ENCODE data around the gene FGGY.

FGGY gene

GRCh38 chr1:59282951-59283350, 13.9 kb upstream of the FGGY start:
- ATAC-seq (ENCODE audit: insufficient read depth, low read depth) = no peak
- no peak overlapping the region for H3K27ac ChIP-seq (ENCODE audit: low read length)
- no peaks in the 10 kb centered on the region for H3K27me3 ChIP-seq (ENCODE audit: insufficient read depth, low read length, poor library complexity)
- H2AFZ ChIP-seq (ENCODE audit: low read depth, low read length) = no peak overlapping the region
- H4K20me1 ChIP-seq (ENCODE audit: insufficient read depth, low read length) = no peaks in the 10 kb centered on the region
- H3K79me2 ChIP-seq (ENCODE audit: insufficient read depth, low read length) = no peaks in the 10 kb centered on the region
- no peak for DNase-seq
- H3K4me2 ChIP-seq (ENCODE audit: insufficient read depth, low read length) = no peak overlapping the region
- TF ChIP-seq CTCF (IDR thresholded peaks at IDR 0.05; ENCODE audit: borderline replicate concordance, extremely low read depth, low read length, poor library complexity, severe bottlenecking) (no peak), EZH2 (IDR thresholded peaks at IDR 0.05; ENCODE audit: borderline replicate concordance, low read depth, low read length, severe bottlenecking) (no peak)
- H3K36me3 ChIP-seq (ENCODE audit: insufficient read depth, low read length) = no peaks in the 10 kb centered on the region
- H3K9ac ChIP-seq (ENCODE audit: low read depth, low read length) = no peak overlapping the region
- no peaks in the 10 kb centered on the region for H3K9me3 ChIP-seq (ENCODE audit: insufficient read depth, low read length, severe bottlenecking)
- peaks cover 16% of the 10 kb centered on the region for H3K4me1 ChIP-seq (ENCODE audit: insufficient read depth, low read length)
- no peak overlapping the region for H3K4me3 ChIP-seq (ENCODE audit: low read depth in 1 of 2, low read length in 2 of 2)

GRCh38 chr1:59285691-59286090, 11.2 kb upstream of the FGGY start:
- Histone ChIP-seq H3K36me3 (ENCODE audit: insufficient read depth, low read length) (no peaks in the 10 kb centered on the region), H3K9me3 (ENCODE audit: insufficient read depth, low read length, severe bottlenecking) (no peaks in the 10 kb centered on the region), H3K4me3 (ENCODE audit: low read depth in 1 of 2, low read length in 2 of 2) (no peak overlapping the region), H3K9ac (ENCODE audit: low read depth, low read length) (no peak overlapping the region), H3K79me2 (ENCODE audit: insufficient read depth, low read length) (no peaks in the 10 kb centered on the region), H3K27me3 (ENCODE audit: insufficient read depth, low read length, poor library complexity) (no peaks in the 10 kb centered on the region), H3K4me1 (ENCODE audit: insufficient read depth, low read length) (peaks cover 16% of the 10 kb centered on the region), H3K27ac (ENCODE audit: low read length) (no peak overlapping the region; the same call in 1 of the 2 replicates), H4K20me1 (ENCODE audit: insufficient read depth, low read length) (no peaks in the 10 kb centered on the region), H3K4me2 (ENCODE audit: insufficient read depth, low read length) (no peak overlapping the region), H2AFZ (ENCODE audit: low read depth, low read length) (no peak overlapping the region)
- TF ChIP-seq EZH2 (IDR thresholded peaks at IDR 0.05; ENCODE audit: borderline replicate concordance, low read depth, low read length, severe bottlenecking) (no peak), CTCF (IDR thresholded peaks at IDR 0.05; ENCODE audit: borderline replicate concordance, extremely low read depth, low read length, poor library complexity, severe bottlenecking) (no peak)
- ATAC-seq (ENCODE audit: insufficient read depth, low read depth) (peak; percentile 86), DNase-seq (peak; percentile 50)

GRCh38 chr1:59288046-59288445, 8.8 kb upstream of the FGGY start:
- Histone ChIP-seq H3K4me1 (ENCODE audit: insufficient read depth, low read length) (peaks cover 16% of the 10 kb centered on the region), H3K9me3 (ENCODE audit: insufficient read depth, low read length, severe bottlenecking) (no peaks in the 10 kb centered on the region), H3K4me2 (ENCODE audit: insufficient read depth, low read length) (no peak overlapping the region), H3K9ac (ENCODE audit: low read depth, low read length) (no peak overlapping the region), H3K36me3 (ENCODE audit: insufficient read depth, low read length) (no peaks in the 10 kb centered on the region), H3K27ac (ENCODE audit: low read length) (no peak overlapping the region), H3K27me3 (ENCODE audit: insufficient read depth, low read length, poor library complexity) (no peaks in the 10 kb centered on the region), H3K4me3 (ENCODE audit: low read depth in 1 of 2, low read length in 2 of 2) (no peak overlapping the region), H4K20me1 (ENCODE audit: insufficient read depth, low read length) (no peaks in the 10 kb centered on the region), H3K79me2 (ENCODE audit: insufficient read depth, low read length) (no peaks in the 10 kb centered on the region), H2AFZ (ENCODE audit: low read depth, low read length) (no peak overlapping the region)
- TF ChIP-seq CTCF (IDR thresholded peaks at IDR 0.05; ENCODE audit: borderline replicate concordance, extremely low read depth, low read length, poor library complexity, severe bottlenecking) (no peak), EZH2 (IDR thresholded peaks at IDR 0.05; ENCODE audit: borderline replicate concordance, low read depth, low read length, severe bottlenecking) (no peak)
- DNase-seq (no peak), ATAC-seq (ENCODE audit: insufficient read depth, low read depth) (no peak)

- H3K9me3 ChIP-seq (ENCODE audit: insufficient read depth, low read length, severe bottlenecking) = no peaks in the 10 kb centered on the region
- H3K36me3 ChIP-seq (ENCODE audit: insufficient read depth, low read length) = no peaks in the 10 kb centered on the region
- DNase-seq (no peak), ATAC-seq (ENCODE audit: insufficient read depth, low read depth) (no peak)
- H2AFZ ChIP-seq (ENCODE audit: low read depth, low read length) = no peak overlapping the region
- H4K20me1 ChIP-seq (ENCODE audit: insufficient read depth, low read length) = no peaks in the 10 kb centered on the region
- H3K27me3 ChIP-seq (ENCODE audit: insufficient read depth, low read length, poor library complexity) = no peaks in the 10 kb centered on the region
- no peak for TF ChIP-seq CTCF (IDR thresholded peaks at IDR 0.05; ENCODE audit: borderline replicate concordance, extremely low read depth, low read length, poor library complexity, severe bottlenecking)
- no peak for TF ChIP-seq EZH2 (IDR thresholded peaks at IDR 0.05; ENCODE audit: borderline replicate concordance, low read depth, low read length, severe bottlenecking)
- H3K4me1 ChIP-seq (ENCODE audit: insufficient read depth, low read length) = peaks cover 21% of the 10 kb centered on the region
- H3K4me3 ChIP-seq (ENCODE audit: low read depth in 1 of 2, low read length in 2 of 2) = no peak overlapping the region
- no peak overlapping the region for H3K27ac ChIP-seq (ENCODE audit: low read length)
- H3K79me2 ChIP-seq (ENCODE audit: insufficient read depth, low read length) = no peaks in the 10 kb centered on the region
- no peak overlapping the region for H3K9ac ChIP-seq (ENCODE audit: low read depth, low read length)
- no peak overlapping the region for H3K4me2 ChIP-seq (ENCODE audit: insufficient read depth, low read length)
These were observed 7.3 kb upstream of the FGGY start for GRCh38 chr1:59289570-59289969.

Data from DND-41 (cell line).